Measurements from ENCODE around the gene AFF3.

DNA sequence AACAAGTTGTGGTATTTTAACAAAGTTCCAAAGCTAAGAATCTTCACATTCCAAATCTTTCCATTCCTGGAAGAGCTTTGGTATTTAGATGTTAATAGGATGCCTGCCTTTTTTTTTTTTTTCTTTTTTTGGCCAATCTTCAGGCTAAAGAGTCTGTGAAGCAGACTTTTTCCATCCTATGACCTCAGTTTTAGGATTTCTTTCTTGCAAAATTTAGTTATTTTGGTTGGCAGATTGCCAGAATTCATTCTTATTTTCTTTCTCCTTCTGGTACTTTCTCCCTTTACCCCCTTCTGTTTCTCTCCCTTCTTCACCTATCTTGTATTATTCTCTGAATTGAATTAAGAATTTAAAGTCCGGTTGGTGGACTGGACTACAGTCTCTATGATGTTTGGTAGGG, 434.8 kb downstream of the AFF3 start:
- TF ChIP-seq, protein P1, sequence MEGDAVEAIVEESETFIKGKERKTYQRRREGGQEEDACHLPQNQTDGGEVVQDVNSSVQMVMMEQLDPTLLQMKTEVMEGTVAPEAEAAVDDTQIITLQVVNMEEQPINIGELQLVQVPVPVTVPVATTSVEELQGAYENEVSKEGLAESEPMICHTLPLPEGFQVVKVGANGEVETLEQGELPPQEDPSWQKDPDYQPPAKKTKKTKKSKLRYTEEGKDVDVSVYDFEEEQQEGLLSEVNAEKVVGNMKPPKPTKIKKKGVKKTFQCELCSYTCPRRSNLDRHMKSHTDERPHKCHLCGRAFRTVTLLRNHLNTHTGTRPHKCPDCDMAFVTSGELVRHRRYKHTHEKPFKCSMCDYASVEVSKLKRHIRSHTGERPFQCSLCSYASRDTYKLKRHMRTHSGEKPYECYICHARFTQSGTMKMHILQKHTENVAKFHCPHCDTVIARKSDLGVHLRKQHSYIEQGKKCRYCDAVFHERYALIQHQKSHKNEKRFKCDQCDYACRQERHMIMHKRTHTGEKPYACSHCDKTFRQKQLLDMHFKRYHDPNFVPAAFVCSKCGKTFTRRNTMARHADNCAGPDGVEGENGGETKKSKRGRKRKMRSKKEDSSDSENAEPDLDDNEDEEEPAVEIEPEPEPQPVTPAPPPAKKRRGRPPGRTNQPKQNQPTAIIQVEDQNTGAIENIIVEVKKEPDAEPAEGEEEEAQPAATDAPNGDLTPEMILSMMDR (IDR thresholded peaks at IDR 0.05) = no peak
- no peak for TF ChIP-seq POLR2A (IDR thresholded peaks at IDR 0.05)

All from lower leg skin (tissue), 3 donors.